ENCODE measurements around the gene SCAMP5.
A peak's percentile ranks its signal among the peaks of the same experiment; 100 is the strongest.

Gene SCAMP5

DNA sequence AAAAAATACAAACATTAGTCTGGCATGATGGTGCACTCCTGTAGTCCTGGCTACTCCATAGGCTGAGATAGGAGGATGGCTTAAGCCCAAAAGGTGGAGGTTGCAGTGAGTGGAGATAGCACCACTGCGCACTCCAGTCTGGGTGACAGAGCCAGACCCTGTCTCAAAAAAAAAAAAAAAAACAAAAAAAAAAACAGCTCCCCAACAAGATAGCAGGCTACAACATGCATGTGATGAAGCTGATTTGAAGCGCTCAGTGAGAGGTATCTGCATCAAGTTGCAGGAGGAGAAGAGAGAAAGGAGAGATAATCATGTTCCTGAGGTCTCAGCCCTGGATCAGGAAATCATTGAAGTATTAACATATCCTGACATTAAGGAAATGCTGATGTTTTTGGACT, 27.4 kb downstream of the SCAMP5 start:
- no peak for DNase-seq (ENCODE audit: low read depth, low spot score)

DNA sequence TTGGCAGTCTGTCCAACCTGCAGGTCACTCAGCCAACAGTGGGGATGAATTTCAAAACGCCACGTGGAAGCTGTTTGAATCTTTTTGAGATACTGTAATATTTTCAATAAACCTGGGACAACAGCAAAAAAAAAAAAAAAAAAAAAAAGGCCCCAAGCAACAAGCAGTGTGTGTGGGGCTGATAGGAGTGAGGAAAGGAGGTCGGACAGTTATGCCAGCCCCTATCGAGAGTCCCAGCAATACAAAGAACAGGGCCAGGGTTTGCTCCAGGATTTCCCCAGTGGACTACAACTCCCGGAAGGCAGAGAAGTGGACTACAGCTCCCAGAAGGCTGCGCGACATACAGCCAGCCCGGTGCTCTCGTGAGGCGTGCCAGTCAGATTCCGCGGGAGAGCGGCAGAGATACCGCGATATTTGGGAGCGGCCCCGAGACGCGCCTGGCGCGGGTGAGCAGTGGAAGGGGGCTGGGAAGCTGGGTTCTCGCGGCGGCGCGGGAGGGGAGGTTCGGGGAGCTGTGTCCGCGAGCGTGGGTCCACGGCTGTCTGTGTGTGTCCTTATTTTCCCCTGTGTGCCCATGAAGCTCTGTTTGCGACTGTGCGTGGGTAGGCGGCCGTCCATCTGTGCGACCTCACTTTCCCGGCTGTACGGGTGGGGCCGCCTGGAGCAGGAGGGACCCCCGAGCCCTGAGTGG, 28.0 kb downstream of the SCAMP5 start, which contains the start of gene PPCDC:
Gene PPCDC (plus strand): TSS at position 410 of the 691 bp plus-strand sequence. CDS start 4,729 bp downstream, outside the sequence.
- peak; percentile 84 for DNase-seq (ENCODE audit: low read depth, low spot score)

DNA sequence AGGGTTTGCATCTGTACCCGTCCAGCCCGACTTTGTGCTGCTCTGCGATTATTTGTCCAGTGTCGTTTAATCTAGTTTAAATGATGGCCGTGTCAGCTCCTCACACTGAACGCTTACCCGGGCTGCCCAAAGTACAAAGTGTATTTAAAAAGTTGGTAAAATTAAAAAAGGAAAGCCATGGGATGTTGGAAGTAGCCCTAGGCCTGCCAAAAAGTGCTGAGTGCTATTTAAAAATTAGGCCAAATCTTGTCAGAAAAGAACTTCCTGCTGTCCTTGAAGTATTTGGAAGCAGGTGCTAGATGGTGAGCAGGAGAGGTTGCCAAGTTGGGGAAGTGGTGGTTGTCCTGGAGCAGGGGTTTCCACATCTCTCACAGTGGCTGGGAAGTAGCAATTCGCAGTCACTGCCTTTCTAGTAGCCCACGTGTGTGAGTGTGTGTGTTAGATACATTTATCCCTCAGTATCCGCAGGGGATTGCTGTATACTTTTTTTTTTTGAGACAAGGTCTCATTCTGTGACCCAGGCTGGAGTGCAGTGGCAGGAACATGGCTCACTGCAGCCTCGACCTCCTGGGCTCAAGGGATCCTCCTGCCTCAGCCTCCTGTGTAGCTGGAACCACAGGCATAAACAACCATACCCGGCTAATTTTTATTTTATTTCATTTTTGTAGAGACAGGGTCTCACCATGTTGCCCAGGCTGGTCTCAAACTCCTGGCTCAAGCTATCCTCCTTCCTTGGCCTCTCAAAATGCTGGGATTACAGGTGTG, 28.7 kb downstream of the SCAMP5 start:
- DNase-seq (ENCODE audit: low read depth, low spot score) = no peak

DNA sequence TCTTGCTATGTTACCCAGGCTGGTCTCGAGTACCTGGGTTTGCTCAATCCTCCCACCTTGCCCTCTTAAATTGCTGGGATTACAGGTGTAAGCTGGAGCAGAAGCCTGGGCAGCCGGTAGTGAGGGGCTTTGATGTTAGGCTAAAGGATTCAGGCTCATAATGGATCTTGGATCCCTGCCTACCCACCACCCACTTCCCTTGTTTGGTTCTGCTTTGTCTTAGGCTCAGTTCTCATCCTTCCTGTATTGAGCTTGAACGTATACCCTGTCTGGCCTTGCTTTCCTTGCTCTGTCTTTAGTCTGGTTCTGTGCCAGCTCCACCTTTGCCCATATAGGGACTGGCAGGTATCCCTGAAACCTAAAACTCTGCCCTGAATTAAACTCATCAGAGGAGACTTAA, 29.7 kb downstream of the SCAMP5 start:
- DNase-seq (ENCODE audit: low read depth, low spot score) = no peak

DNA sequence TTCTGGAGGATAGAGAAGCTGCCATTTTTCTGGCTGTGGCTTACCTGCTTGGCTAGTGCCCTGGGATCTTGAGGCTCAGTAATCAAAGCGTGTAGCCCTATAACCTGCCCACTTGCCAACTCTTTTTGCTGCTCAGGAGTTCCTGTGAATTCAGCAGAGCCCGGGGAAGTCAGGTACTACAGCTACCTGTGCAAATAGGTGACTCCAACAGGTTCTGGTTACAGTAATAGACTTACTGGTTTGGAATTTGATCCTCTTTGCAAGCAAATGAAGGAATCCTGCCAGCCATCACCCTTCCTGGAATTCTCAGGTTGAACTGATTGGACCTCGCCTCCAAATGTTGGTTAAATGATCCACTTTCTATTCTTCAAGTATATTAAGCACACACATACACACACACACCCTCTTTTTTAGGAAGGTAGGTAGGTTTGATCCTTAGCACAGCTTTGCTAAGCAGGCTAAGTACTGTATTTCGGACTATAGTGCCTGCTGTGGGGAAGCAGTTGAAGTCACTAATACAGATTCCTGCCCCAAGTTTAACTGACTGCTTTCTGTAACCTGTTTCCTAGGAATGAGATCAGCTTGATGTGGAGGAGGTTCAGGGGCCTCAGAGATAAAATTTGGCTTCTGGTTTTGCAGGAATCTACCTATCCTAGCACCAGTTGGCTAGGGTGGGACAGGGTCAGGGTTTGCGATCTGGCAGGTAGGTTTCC, 30.3 kb downstream of the SCAMP5 start:
- no peak for DNase-seq (ENCODE audit: low read depth, low spot score)

DNA sequence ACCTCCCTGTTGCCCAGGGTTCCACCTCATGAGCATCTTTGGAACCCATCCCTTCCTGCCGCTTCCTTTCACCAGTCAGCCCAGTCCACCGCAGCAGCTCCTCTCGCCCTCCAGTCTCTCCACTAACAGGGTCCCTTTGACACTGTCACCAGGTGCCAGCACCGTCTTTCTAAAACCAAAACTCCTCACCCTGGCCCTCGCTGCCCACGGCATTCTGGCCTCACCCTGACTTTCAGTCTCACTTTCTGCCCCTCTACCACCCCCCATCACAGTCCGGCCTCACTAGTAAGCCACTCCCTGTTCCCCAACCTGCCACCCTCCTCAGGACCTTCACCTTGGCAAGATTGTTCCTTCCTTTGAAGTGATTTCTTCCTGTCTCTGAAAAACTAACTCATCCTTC, 32.2 kb downstream of the SCAMP5 start:
- no peak for DNase-seq (ENCODE audit: low read depth, low spot score)

DNA sequence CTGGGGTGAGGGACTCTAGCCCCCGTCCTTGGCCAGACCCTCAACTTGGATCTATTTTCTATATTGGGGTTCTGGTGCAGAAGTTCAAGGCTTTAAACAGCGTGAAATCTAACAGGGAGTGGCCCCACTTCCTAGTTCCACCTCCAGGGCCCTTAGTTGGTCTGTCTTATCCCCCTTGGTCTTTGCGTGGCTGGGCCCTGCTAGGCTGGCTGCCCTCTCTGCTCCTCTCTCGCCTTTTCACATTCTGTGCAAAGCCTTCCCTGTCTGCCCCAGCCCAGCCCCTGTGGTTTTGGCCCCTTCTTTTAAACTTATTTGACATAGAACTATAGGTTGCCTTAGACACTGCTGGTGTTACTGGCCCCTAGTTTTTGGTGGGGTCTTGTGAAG, 33.6 kb downstream of the SCAMP5 start:
- DNase-seq (ENCODE audit: low read depth, low spot score) = no peak

DNA sequence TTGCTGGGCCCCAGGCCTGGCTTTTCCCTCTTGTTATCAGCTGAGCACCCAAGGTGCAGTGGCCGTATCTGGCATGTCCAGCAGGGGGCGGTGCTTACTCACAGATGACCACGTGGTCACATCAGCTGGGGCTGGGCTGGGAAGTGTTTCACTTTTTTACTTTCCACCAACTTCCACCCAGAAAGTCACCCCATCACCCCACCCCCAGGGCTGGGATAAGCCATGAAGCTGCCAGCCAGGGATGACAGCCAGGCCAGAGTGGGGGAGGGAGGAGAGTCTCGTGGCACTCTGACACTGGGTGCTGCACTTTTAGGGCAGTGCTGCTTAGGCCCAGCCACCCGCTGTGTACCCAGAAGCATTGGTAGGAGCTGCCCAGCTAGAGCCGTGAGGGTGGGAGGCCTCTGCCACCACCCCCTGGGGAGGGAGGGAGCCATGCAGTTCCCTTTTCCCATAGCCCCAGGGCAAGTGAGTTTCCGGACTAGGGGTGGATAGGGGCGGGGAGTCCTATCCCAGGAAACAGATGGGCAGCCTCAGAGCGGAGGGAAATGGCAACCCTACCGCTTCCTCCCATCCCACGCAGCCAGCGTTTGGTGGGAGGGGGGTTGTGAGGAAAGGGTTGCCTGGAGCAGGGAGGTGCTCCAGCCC, 34.1 kb downstream of the SCAMP5 start:
- DNase-seq (ENCODE audit: low read depth, low spot score) = peak; percentile 76

DNA sequence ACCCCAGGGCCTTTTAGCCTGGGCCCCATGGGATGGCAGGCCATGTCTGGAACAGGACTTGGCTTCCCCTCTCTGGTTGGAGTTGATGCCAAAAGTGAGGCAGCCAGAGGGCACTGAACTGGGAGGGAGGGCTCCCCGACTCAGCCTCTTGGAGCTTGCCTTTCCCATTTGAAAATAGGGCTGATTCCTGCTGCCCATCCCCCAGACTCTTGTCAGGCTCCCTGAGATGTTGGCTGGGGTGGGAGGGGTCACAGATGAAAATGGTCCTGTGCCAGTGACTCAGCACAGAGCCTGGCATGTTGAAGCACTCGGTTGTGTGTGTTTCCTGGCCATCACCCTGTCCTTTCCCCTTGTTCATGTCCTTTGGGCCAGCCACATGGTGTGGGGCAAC, 34.7 kb downstream of the SCAMP5 start:
- DNase-seq (ENCODE audit: low read depth, low spot score) = no peak

DNA sequence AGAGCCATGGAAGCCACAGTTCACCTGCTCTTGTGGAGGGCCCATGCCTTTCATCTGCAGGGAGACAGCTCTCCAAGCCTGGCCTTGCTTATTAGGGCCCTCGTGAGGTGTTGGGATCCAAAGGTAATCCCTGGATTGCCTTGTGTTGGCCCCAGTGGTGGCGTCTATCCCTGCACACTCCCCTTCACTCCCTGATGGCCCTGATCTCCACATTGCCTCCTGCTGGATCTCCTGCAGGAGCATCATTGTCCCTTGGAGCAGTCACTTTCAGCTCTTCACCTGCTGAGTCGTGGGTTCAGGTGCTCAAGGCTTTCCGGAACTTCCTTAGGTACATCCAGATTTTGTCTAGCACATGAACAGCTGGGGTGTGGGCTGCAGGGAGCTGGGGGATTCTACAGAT, 35.1 kb downstream of the SCAMP5 start:
- no peak for DNase-seq (ENCODE audit: low read depth, low spot score)

DNA sequence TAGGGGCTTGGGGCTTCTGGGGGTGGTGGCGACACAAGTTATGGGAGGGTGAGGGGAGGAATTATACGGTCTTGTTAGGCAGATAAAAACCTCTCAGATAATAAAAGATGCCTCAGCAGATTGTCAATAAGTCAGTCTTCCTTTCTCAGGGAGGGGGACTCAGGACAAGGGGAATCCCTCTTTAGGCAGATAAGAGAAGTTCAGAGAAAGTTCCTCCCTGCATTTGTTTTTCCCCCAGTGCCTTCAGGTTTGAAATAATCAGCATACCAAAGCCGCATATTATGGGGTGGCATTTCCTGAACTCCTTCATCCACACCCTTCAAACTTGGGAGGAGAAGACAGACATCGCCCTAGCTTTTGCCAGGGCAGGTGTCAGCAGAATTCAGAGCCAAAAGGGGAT, 36.5 kb downstream of the SCAMP5 start:
- no peak for DNase-seq (ENCODE audit: low read depth, low spot score)

DNA sequence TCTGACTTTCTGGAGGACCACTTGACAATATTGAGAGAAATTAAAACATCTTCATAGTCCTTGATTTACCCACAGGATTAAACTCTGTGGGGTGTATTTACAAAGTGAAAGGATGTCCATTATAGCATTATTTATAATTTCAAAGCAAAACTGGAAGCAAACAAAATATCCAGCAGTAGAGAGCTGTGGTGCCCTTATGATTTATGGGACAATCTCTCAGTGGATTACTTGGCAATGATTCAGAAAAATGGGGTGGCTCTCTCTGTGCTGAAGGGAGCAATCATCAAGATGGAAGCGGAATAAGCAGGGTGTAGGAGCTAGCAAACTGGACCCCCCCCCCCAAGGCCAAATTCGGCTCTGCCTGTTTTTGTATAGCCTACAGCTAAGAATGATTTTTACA, 37.0 kb downstream of the SCAMP5 start:
- no peak for DNase-seq (ENCODE audit: low read depth, low spot score)

DNA sequence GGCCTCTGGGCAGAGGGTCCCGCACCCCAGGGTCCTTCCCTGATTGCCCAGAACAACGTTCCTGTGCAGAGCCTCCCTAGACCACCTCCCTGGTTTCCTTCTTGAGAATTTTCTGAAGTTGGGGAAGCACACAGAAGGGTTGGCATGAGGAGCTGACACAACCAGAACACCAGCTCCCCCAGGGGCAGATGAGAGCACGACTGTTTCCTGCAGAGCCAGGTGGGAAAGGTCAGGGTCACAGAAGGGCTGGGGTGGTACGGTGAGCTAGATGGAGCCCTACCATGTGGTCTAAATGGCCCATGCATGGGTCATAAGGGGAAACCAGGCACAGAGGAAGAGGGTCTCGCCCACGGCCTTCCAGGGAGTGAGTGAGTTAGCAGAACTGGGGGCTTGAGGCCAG, 38.4 kb downstream of the SCAMP5 start:
- no peak for DNase-seq (ENCODE audit: low read depth, low spot score)

DNA sequence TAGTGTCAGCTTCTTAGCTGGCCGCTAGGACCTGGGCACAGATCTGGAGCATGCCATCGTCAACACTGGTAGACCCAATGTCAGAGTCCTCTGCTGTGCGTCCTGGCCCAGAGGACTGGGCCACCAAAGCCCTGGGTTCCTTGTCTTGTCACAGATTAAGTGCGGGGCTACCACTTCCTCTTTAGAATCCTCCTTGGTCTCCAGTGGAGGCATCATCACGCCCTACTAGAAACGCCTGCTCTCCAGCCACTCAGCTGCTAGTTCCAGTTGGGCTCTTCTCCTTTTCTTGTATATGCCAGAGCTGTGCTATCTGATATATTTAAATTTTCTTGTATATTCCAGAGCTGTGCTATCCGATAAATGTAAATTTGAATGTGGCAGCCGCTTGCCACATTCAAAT, 39.3 kb downstream of the SCAMP5 start:
- DNase-seq (ENCODE audit: low read depth, low spot score) = no peak

DNA sequence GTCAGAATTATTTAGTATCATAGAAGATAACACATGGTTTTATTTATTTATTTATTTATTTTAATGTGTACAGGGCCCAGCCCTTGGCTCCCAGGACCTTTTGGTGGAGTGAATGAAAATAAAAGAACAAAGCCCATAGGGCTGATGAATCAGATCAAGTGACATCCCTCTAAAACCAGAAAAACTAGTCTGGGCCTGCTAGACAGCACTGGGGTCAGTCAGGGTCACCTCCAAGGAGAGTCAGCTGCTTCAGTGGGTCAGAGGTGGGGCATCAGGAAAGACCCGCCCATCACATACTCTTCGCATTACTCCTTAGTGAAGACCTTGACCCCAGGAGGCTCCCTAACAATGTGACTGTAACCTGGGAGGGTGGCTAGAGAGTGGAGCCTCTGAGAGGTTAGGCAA, 40.9 kb downstream of the SCAMP5 start:
- no peak for DNase-seq (ENCODE audit: low read depth, low spot score)

DNA sequence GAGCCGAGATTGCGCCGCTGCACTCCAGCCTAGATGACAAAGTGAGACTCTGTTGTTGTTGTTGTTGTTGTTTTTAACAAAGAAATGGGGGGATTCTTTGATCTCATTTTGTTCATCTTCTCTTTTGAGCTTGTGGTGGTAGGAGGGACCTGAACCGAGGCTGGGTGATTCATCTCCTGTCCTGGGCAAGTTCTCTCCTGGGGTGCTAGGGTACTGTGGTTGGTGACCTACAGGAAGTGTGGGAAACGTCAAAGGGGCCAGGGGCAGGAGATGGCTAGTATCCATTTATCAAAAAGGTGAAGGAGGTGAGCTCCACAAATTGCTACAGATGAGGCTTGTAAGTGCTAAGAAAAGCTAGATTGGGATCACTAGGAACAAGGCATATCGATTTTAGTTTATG, 42.3 kb downstream of the SCAMP5 start:
- no peak for DNase-seq (ENCODE audit: low read depth, low spot score)

DNA sequence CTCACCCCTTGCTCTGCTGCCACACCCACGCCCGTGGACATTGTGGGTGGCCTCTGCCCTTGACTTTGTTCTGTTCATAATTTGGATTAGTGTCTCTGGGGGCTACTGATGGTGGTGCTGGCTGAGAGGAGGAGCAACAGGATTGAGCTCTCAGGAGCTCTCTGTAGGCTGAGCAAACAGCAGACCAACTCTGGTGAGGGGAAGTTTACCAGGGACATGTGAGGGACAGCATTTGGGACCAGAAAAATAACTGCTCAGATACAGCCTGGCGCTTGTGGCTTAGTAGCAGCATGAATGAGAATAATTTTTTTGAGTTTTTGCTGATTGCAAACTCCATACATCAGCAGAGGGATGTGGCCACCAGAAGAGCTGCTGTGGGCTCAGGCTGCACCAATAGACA, 42.9 kb downstream of the SCAMP5 start:
- DNase-seq (ENCODE audit: low read depth, low spot score) = no peak

DNA sequence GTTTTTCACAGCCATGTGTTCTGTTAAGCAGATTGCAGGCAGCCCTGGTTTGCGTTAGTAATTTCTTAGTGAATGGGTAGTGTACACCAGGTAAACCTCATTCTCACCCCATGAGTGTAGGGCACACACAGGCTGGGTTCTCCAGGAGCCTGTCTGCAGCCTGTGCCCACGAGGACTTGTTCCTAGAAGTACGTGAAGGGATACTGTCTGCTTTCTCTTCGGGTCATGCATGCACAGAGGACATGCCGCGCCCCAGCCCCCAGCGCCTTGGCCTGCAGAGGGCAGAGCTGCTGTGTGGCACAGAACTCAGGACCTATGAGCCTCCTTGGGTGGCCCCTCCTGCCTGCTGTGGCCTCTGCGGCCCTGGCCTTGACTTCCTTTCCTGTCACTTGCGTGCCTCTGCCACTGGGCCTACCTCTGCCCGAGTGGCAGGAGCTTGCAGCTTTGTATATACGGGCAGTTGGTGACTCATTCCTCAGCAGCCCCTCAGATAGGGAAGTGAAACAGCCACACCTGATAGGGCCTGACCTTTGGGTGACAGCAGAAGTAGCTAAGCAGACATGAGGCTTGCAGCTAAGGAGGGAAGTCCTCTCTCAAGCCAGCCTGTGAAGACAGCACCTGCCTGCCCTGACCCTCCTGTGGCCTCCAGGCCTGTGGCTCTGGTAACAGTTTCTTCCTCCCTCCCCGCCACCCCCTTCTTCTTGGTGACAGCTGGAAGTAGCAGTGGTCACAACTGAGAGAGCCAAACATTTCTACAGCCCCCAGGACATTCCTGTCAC, 47.6 kb downstream of the SCAMP5 start:
- peak; percentile 6 for DNase-seq (ENCODE audit: low read depth, low spot score)

DNA sequence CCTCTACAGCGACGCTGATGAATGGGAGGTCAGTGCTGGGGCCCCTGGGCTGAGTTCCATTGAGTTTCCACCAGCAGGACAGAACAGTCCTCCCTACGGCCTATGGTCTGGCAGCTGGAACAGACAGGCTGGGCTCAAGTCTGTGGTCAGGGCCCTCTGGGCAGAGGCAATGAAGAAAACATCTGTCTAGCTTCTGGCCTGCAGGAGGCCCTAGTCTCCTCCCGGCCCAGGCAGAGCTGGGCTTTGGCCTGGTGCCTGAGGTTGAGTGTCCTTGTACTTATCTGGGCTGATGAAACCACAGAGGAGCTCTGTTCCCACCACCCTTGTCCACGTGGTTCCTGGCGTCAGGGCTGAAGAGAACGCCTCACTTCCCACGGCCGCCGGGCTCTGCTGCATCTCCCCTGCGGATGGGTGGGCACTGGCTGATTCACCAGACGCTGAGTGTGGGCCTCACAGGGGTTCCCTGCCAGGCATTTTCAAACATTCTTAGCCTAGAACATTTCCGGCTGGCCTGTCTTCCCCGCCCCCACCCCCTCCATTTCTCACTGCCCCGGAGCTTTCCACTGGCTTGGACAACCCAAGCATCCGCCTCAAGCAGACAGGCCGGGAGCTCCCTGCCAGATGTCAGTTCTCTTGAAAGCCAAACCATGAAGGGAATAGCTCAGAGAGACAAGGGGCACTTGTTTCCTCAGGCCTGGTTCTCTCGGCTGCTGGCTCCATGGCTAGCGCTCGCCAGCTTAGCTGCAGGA, 48.3 kb downstream of the SCAMP5 start:
- no peak for DNase-seq (ENCODE audit: low read depth, low spot score)

DNA sequence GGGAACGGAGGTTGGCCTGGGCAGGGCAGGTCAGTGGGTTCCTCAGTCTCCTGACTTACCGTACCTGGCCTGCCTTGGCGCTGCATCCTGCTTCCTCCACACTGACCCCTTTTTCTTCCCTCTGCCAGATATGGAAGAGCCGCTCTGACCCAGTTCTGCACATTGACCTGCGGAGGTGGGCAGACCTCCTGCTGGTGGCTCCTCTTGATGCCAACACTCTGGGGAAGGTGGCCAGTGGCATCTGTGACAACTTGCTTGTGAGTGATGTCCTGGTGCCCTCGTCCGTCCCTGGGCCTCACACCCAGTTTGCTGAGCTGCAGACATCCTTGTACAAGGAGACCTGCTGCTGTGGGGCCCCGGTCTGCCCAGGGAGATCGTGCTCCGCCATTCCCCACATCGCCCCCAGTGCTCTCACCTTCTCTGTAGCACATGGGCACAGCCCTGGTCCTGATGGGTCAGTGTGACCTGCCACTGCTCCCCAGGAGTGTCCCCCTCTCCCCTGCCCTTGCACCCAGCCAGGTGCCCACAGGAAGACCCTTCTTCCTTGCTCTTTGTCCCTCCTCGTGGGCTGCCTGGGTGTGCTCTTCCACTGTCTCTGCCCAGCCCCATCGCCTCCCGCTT, 49.0 kb downstream of the SCAMP5 start:
- DNase-seq (ENCODE audit: low read depth, low spot score) = no peak

Data from activated CD4-positive, CD25-positive, alpha-beta regulatory T cell treated with anti-CD3 and anti-CD28 coated beads, Interleukin-2, amount 50 U/mL, for 16 hours (primary cell).